Measurements from ENCODE around the gene THUMPD2.

DNA sequence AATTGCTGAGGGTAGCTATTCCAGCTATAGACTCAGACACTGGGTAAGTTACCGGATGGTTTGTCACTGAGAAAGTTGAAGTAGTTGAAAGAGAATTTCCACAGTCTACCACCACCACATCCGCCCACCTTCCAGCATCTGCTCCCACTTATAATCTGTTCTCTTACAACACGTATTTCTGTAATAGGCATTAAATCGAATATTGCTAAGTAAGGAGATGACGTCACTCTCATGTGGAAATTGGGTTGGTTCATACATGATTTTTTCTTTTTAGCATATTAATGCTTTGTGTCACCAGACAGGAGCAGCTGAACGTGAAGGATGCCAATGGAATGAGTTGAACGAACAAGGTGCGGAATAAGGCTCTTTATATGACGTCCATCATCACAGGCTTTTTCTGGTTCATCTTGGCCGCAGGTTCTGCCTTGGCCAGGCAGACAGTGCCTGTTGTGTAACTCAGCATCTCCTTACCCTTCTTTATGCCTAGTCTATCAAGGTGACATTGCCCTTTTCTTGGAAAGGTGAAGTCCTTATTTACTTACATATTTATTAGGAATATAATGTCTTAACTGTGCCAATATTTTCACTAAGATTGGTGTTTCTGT lies 45.9 kb downstream of the THUMPD2 start:
- TF ChIP-seq, protein P1, sequence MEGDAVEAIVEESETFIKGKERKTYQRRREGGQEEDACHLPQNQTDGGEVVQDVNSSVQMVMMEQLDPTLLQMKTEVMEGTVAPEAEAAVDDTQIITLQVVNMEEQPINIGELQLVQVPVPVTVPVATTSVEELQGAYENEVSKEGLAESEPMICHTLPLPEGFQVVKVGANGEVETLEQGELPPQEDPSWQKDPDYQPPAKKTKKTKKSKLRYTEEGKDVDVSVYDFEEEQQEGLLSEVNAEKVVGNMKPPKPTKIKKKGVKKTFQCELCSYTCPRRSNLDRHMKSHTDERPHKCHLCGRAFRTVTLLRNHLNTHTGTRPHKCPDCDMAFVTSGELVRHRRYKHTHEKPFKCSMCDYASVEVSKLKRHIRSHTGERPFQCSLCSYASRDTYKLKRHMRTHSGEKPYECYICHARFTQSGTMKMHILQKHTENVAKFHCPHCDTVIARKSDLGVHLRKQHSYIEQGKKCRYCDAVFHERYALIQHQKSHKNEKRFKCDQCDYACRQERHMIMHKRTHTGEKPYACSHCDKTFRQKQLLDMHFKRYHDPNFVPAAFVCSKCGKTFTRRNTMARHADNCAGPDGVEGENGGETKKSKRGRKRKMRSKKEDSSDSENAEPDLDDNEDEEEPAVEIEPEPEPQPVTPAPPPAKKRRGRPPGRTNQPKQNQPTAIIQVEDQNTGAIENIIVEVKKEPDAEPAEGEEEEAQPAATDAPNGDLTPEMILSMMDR (IDR thresholded peaks at IDR 0.05) = no peak
- TF ChIP-seq ZFX (IDR thresholded peaks at IDR 0.05; ENCODE audit: borderline replicate concordance) = no peak

Measured in 22Rv1 (cell line).